Right lung (tissue), 5 donors: ENCODE data around the gene AMBRA1. TPM values are rescaled to one million over a fixed set of nuclear protein-coding genes. Genes with fewer than 3 reads are reported as not detected.
A peak's percentile ranks its signal among the peaks of the same experiment; 100 is the strongest.

Experiments
- DNase-seq, 2 donors: peaks; one replicate each; pipeline ENCODE4 v3.0.0-alpha.2; 2013
- polyA plus RNA-seq, 5 donors: library from polyadenylated mRNA; unstranded; fragments of 120-200 nt; gene quantifications; one replicate each; pipeline versions ENCODE4 v1.2.1 to v1.2.3, GENCODE V29; 2013; ENCODE audit warnings: inconsistent platforms in 1 of 5, low replicate concordance in 1 of 5; ENCODE audit not compliant: insufficient read length in 5 of 5, insufficient read depth in 1 of 5

AMBRA1 gene
- polyA plus RNA-seq, 5 donors = 18.6 to 24.3 (median 20.7) TPM

DNA sequence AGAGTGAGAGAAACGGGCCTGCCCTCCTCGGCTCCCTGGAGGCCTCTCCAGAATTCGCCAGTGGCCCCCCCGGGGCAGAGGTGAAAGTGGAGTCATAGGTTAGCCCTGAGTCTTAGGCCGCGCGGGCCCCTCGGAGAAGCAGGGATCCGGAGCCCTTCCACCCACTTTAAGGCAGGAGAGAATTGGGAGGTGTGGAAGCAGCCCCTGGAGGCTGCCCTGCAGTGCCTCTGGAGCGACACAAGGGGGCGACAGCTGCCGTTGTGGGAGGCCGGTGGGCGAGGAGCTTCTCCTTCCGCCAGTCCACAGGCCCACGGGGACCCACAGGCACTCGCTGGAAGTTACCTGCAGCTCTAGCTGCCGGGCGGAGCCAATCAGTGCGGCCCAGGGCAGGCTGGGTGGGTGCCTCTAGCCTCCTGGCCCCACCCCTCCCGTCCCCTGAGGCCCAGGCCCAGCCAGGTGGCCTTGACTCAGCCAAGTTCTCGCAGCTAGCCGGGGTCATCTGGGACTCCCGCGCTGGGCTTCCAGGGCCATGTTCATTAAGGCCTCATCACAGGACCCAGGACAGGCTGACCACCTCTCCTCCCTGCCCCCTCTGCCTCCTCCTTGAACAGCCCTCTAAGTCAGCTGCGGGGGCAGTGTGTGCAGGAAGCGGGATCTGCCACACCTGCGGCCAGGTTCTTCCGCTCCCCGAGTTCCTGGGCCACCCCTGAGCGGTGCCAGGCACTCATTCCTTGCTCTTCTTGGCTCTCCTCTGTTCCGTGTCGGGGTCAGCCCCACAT, 241.6 kb downstream of the AMBRA1 start:
- DNase-seq = no peak

DNA sequence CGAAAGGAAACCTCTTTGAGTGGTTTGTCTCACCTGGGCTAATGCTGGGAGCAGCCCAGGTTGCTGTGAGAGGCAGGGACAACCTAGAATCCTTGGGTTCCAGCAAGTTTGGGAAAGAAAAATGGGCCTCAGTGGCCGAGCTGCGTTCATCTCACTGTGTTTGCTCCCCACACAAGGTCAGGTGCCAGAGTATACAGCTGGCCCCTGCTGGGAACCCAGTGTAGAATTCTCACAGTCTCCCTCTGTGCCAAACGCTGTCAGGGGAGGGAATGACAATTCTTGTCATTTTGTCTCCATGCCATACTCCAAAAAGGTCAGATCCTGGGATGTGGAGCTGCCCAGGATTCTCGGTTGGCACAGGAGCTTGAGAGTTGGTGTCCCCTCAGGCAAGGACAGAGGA, 242.2 kb downstream of the AMBRA1 start:
- no peak for DNase-seq

DNA sequence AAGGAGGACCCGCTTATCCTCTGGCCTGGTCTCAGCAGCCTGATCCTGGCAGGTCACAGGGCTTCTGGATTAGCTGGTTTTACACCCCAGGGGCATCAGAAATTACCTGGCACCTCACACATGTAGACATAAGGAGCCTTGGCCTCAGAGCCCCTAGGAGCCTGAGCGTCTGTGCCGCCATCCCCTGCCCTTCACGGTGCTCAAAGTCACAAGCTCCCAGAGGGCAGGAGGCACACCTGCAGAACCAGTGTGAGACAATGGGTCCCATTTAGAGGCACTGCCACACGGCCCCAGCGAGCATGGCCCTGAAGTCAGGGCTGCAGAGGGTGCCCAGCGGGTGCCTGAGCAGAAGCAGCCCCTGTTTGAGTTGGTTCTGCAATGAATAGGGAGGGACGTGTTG, 242.7 kb downstream of the AMBRA1 start:
- DNase-seq = no peak

DNA sequence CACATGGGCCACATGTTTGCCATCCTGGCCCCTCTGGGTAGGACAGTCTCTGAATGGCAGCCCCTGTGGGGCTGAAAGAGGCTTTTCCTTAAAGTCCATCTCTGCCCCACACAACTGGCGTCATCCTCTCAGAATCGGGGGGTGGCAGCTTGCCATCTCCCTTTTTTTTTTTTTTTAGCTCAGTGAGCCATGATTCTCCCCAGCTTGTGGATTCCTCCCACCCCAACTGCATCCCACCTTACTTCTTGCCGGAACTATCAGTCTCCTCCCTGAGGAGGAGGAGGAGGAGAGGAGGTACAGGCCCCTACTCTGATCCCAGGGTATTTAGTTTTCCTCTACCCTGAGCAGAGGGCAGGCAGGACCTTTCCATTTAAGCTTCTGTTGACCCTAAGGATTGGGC, 243.1 kb downstream of the AMBRA1 start:
- no peak for DNase-seq

DNA sequence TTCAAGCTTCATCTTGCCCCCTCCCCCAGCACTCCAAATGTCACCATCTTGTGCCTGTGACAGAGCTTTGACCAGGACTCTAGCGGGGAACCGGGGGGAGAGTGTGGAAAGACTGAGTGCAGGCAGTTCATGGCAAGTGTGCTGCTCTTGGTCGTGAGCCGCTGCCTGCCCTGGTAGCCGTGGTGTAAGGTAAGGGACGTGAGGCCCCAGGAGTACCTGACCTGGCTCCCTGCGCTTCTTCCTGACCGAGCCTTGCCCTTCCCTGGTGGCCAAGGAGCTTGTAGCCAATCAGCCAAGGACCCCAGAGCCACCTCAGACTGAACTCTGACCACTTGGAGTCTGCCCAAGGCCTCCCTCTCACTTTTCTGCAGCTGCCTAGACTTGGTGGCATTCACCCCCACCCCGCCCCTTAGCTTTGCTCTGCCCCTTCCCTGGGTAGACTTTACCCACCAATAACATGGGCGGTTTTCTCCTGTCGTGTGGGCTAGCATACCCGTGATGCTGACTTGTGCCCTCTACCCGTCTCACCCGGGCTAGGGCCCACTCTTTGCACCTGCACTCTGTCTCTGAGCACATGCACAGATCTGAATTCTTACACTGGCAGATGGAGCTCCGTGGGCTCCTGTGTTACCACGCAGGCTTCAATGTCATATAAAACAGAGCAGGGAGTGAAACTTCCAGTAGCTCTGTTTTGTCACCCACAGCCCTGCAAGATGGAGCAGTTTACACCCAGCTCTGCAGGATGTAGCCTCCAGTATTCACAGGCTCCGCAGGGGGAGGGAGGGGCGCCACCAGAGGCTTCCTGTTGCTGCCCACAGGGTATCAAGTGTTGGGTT, 245.0 kb downstream of the AMBRA1 start:
- no peak for DNase-seq

DNA sequence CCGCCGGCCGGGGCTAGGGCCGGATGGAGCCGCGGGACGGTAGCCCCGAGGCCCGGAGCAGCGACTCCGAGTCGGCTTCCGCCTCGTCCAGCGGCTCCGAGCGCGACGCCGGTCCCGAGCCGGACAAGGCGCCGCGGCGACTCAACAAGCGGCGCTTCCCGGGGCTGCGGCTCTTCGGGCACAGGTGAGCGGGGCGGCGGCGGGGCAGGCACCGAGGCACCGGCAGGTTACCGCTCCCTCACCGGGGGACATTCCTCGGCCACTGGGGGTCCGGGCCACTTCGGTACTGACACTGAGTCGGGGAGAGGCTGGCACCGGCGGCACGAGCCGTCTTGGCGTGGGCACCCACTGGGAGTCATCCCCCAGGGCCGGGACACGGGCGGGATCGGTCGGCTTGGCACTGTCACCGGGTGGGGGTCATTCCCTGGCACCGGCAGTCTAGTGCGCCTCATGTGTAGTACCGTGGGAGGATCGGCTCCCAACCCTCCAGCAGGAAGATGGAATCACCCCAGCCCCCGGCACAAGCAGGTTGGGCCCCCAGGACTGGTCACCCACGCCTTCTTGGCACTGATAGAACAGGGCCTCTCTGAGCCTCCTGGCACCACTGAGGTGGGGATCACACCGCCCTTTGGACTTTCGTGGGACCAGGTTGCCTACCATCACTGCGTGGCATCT, 246.0 kb downstream of the AMBRA1 start:
- no peak for DNase-seq

DNA sequence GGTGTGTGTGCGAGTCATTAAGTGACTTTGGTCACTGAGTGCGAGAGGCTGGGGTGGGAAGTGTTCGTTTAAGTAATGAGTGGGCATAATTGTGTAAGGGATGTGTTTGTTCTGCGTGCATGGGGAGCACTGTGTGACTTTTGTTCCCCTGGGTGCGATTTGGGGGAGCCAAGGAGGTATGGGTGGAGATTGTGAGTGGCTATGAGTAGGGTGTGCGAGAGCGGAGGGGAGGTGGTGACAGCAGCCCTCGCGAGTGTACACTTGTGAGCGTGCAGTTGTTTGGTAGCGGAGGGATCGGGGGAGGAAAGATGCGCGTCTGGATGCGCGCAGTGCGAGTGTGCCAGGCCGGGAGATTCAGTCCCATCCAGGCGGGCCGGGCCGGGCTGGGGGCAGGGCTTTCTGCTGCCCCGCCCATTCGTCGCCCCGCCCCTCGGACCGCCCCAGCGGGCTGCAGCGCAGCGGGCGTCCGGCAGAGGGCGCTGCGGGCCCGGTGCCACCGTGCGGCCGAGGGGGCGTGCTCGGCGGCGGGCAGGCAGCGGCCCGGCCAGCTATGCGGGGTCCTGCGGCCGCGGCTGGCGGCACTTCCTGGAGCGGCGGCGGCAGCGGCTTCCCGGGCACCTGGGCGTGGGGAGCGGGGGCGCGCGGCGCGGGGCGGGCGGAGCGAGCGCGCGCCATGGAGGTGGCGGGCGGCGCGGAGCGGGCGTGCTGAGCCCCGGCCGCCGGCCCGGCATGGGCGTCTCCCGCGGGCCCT, 246.8 kb downstream of the AMBRA1 start, which contains the start of gene DGKZ:
TSS of gene DGKZ (plus strand) at position 578 of the 751 bp plus-strand sequence. CDS start 197 bp downstream, outside the sequence.
- DNase-seq = peak; percentile 81 to 86

Other genes starting within 250 kb of the AMBRA1 start
- gene DGKZ, start 246.6 kb downstream of the AMBRA1 start, polyA plus RNA-seq = 10 to 100 TPM; 26.6 to 53.1 (median 32.4) TPM
- gene MDK, start 212.4 kb downstream of the AMBRA1 start, polyA plus RNA-seq = 1,000 to 10,000 TPM in 1 of 5 donors, 100 to 1,000 TPM in 4; 772 to 1,227 (median 952) TPM
- under 1 TPM in 2 of 5 donors, not detected in 3; 0.13 to 0.14 TPM for gene CHRM4, start 202.2 kb downstream of the AMBRA1 start, polyA plus RNA-seq
- gene HARBI1, start 23.2 kb upstream of the AMBRA1 start, polyA plus RNA-seq = 1 to 10 TPM; 2.5 to 3.7 (median 3.1) TPM
- gene ATG13, start 23.5 kb upstream of the AMBRA1 start, polyA plus RNA-seq = 10 to 100 TPM; 47.6 to 56.6 (median 49.5) TPM
- gene ARHGAP1, start 106.6 kb upstream of the AMBRA1 start, polyA plus RNA-seq = 10 to 100 TPM; 52.2 to 74.0 (median 60.2) TPM
- 10 to 100 TPM in 3 of 5 donors, 1 to 10 TPM in 2; 8.7 to 12.5 (median 10.9) TPM for gene ZNF408, start 107.0 kb upstream of the AMBRA1 start, polyA plus RNA-seq
- 1 to 10 TPM in 1 of 5 donors, under 1 TPM in 1, not detected in 3; 0.09 to 2.1 TPM for gene F2, start 125.2 kb upstream of the AMBRA1 start, polyA plus RNA-seq